ENCODE results near the gene CAPZA3.
"Not testable (repeated sequence)": the region's sequence is repeated elsewhere in the genome, so short reads cannot be mapped to it uniquely, and the experiment has no call there.

The CAPZA3 gene

GRCh38 chr12:18753481-18754123 is 15.7 kb downstream of the CAPZA3 start:
- Histone ChIP-seq H3K27ac (ENCODE audit: low read length) (no peak overlapping the region), H3K4me1 (ENCODE audit: control insufficient read depth in 1 of 2, insufficient read depth in 2 of 2, low read length in 2 of 2) (peaks cover 0 to 9% of the 10 kb centered on the region in 2 donors), H3K36me3 (ENCODE audit: control insufficient read depth in 1 of 2, insufficient read depth in 2 of 2, low read length in 2 of 2) (no peaks in the 10 kb centered on the region), H3K27me3 (ENCODE audit: low read depth, low read length) (no peaks in the 10 kb centered on the region), H3K4me3 (ENCODE audit: low read depth in 1 of 2, low read length in 2 of 2) (peak overlapping the region; percentile 24 to 30), H3K9me3 (ENCODE audit: control insufficient read depth in 1 of 2, low read length in 2 of 2) (no peaks in the 10 kb centered on the region)

GRCh38 chr12:18754124-18754707 is 16.3 kb downstream of the CAPZA3 start:
- Histone ChIP-seq H3K4me3 (ENCODE audit: low read depth in 1 of 2, low read length in 2 of 2) (peak overlapping the region in 1 of 2 donors; percentile 30), H3K27me3 (ENCODE audit: low read depth, low read length) (no peaks in the 10 kb centered on the region), H3K9me3 (ENCODE audit: control insufficient read depth in 1 of 2, low read length in 2 of 2) (no peaks in the 10 kb centered on the region), H3K27ac (ENCODE audit: low read length) (no peak overlapping the region), H3K36me3 (ENCODE audit: control insufficient read depth in 1 of 2, insufficient read depth in 2 of 2, low read length in 2 of 2) (no peaks in the 10 kb centered on the region), H3K4me1 (ENCODE audit: control insufficient read depth in 1 of 2, insufficient read depth in 2 of 2, low read length in 2 of 2) (peaks cover 0 to 9% of the 10 kb centered on the region in 2 donors)

GRCh38 chr12:18755341-18755740 is 17.4 kb downstream of the CAPZA3 start:
- no peaks in the 10 kb centered on the region for H3K9me3 ChIP-seq (ENCODE audit: control insufficient read depth in 1 of 2, low read length in 2 of 2)
- H3K36me3 ChIP-seq (ENCODE audit: control insufficient read depth in 1 of 2, insufficient read depth in 2 of 2, low read length in 2 of 2): no peaks in the 10 kb centered on the region
- H3K4me3 ChIP-seq (ENCODE audit: low read depth in 1 of 2, low read length in 2 of 2): no peak overlapping the region
- peaks cover 0 to 9% of the 10 kb centered on the region in 2 donors for H3K4me1 ChIP-seq (ENCODE audit: control insufficient read depth in 1 of 2, insufficient read depth in 2 of 2, low read length in 2 of 2)
- H3K27me3 ChIP-seq (ENCODE audit: low read depth, low read length): no peaks in the 10 kb centered on the region
- H3K27ac ChIP-seq (ENCODE audit: low read length): no peak overlapping the region

GRCh38 chr12:18766479-18766878 is 28.6 kb downstream of the CAPZA3 start:
- H3K36me3 ChIP-seq (ENCODE audit: control insufficient read depth in 1 of 2, insufficient read depth in 2 of 2, low read length in 2 of 2); H3K27ac ChIP-seq (ENCODE audit: low read length); H3K9me3 ChIP-seq (ENCODE audit: control insufficient read depth in 1 of 2, low read length in 2 of 2); H3K27me3 ChIP-seq (ENCODE audit: low read depth, low read length); H3K4me3 ChIP-seq (ENCODE audit: low read depth in 1 of 2, low read length in 2 of 2); H3K4me1 ChIP-seq (ENCODE audit: control insufficient read depth in 1 of 2, insufficient read depth in 2 of 2, low read length in 2 of 2): not testable (repeated sequence)

GRCh38 chr12:18782827-18783226 is 44.9 kb downstream of the CAPZA3 start:
- no peak overlapping the region for H3K4me3 ChIP-seq (ENCODE audit: low read depth in 1 of 2, low read length in 2 of 2)
- H3K36me3 ChIP-seq (ENCODE audit: control insufficient read depth in 1 of 2, insufficient read depth in 2 of 2, low read length in 2 of 2): no peaks in the 10 kb centered on the region
- peaks cover 0 to 5% of the 10 kb centered on the region in 2 donors for H3K9me3 ChIP-seq (ENCODE audit: control insufficient read depth in 1 of 2, low read length in 2 of 2)
- no peak overlapping the region for H3K27ac ChIP-seq (ENCODE audit: low read length)
- no peaks in the 10 kb centered on the region for H3K27me3 ChIP-seq (ENCODE audit: low read depth, low read length)
- H3K4me1 ChIP-seq (ENCODE audit: control insufficient read depth in 1 of 2, insufficient read depth in 2 of 2, low read length in 2 of 2): no peaks in the 10 kb centered on the region

GRCh38 chr12:18785465-18785864 is 47.5 kb downstream of the CAPZA3 start:
- H3K4me1 ChIP-seq (ENCODE audit: control insufficient read depth in 1 of 2, insufficient read depth in 2 of 2, low read length in 2 of 2); H3K27ac ChIP-seq (ENCODE audit: low read length); H3K4me3 ChIP-seq (ENCODE audit: low read depth in 1 of 2, low read length in 2 of 2); H3K36me3 ChIP-seq (ENCODE audit: control insufficient read depth in 1 of 2, insufficient read depth in 2 of 2, low read length in 2 of 2); H3K9me3 ChIP-seq (ENCODE audit: control insufficient read depth in 1 of 2, low read length in 2 of 2); H3K27me3 ChIP-seq (ENCODE audit: low read depth, low read length): not testable (repeated sequence)

Measured in muscle layer of duodenum (tissue), 2 donors.